HG02973 (cell line): ENCODE data around the gene CD8B.
"Not testable (repeated sequence)": the region's sequence is repeated elsewhere in the genome, so short reads cannot be mapped to it uniquely, and the experiment has no call there.

ENCODE experiments used
- ATAC-seq: cut with Tn5 transposase; IDR thresholded peaks from one replicate; pipeline ENCODE4 v1.9.1; 2021; ENCODE audit warnings: moderate library complexity; ENCODE audit not compliant: unreplicated experiment

The CD8B gene

GRCh38 chr2:86861628-86862379 lies at the start of gene CD8B:
Gene CD8B (minus strand): TSS chr2:86861886. CDS start chr2:86861865, 21 bp downstream.
- not testable (repeated sequence) for ATAC-seq

- ATAC-seq: not testable (repeated sequence)
Observed at GRCh38 chr2:86905868-86906267, 44.2 kb upstream of the CD8B start.

- not testable (repeated sequence) for ATAC-seq
Observed at GRCh38 chr2:86900687-86901086, 39.0 kb upstream of the CD8B start.

- not testable (repeated sequence) for ATAC-seq
Observed at GRCh38 chr2:86886026-86886425, 24.3 kb upstream of the CD8B start.

GRCh38 chr2:86882865-86883264 lies 21.2 kb upstream of the CD8B start:
- ATAC-seq: not testable (repeated sequence)

- not testable (repeated sequence) for ATAC-seq
Observed at GRCh38 chr2:86882118-86882665, 20.5 kb upstream of the CD8B start.

GRCh38 chr2:86878986-86879385 lies 17.3 kb upstream of the CD8B start:
- ATAC-seq: not testable (repeated sequence)

- not testable (repeated sequence) for ATAC-seq
Observed at GRCh38 chr2:86870941-86871340, 9.3 kb upstream of the CD8B start.

GRCh38 chr2:86868895-86869468 lies 7.3 kb upstream of the CD8B start:
- ATAC-seq: not testable (repeated sequence)

- ATAC-seq: not testable (repeated sequence)
Observed at GRCh38 chr2:86862380-86862703, 656 bp upstream of the CD8B start.

GRCh38 chr2:86861175-86861574 lies 511 bp downstream of the CD8B start:
- ATAC-seq: not testable (repeated sequence)

GRCh38 chr2:86860573-86860972 lies 1.1 kb downstream of the CD8B start:
- not testable (repeated sequence) for ATAC-seq

GRCh38 chr2:86857688-86858087 lies 4.0 kb downstream of the CD8B start:
- ATAC-seq: not testable (repeated sequence)

- ATAC-seq: not testable (repeated sequence)
Observed at GRCh38 chr2:86856498-86856897, 5.2 kb downstream of the CD8B start.

GRCh38 chr2:86855981-86856380 lies 5.7 kb downstream of the CD8B start:
- not testable (repeated sequence) for ATAC-seq

- ATAC-seq: not testable (repeated sequence)
Observed at GRCh38 chr2:86851581-86851980, 10.1 kb downstream of the CD8B start.

GRCh38 chr2:86842607-86843234 lies 19.0 kb downstream of the CD8B start:
- ATAC-seq: not testable (repeated sequence)

- not testable (repeated sequence) for ATAC-seq
Observed at GRCh38 chr2:86841330-86841729, 20.4 kb downstream of the CD8B start.

- ATAC-seq: not testable (repeated sequence)
Observed at GRCh38 chr2:86839871-86840548, 21.7 kb downstream of the CD8B start.

- not testable (repeated sequence) for ATAC-seq
Observed at GRCh38 chr2:86839455-86839854, 22.2 kb downstream of the CD8B start.

- not testable (repeated sequence) for ATAC-seq
Observed at GRCh38 chr2:86837714-86838113, 24.0 kb downstream of the CD8B start.
